ENCODE results near the gene RPL37.

RPL37 gene

DNA sequence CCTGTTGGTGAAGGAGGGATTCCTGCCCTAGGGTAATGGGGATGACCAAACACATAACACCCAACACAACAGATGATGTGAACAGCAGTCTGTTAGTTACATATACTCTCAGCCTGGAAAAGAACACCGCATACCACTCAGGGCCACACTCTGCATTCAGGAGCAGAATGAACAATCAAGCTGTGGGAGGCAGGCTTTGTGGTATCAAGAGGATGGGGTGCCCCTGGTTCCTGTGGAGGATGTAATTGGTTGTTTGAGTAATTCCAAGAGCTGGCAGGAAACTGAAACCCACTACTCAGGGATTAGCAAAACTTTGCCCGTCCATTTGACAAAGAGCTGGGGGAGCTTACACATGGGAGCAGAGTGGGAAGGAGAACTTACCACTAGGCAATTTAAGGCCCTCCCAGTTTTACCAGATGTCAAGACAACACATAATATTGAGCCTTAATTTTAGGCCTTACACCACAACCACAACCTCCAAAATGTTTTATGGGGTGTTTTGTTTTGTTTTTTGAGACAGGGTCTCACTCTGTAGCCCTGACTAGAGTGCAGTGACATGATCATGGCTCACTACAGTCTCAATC lies 21.2 kb downstream of the RPL37 start:
- TF ChIP-seq NFIC (IDR thresholded peaks at IDR 0.05) (no peak), YY1 (IDR thresholded peaks at IDR 0.05; ENCODE audit: low read depth) (no peak), USF1 (IDR thresholded peaks at IDR 0.05) (no peak), CREB1 (IDR thresholded peaks at IDR 0.05; ENCODE audit: low read depth) (no peak)

GRCh38 chr5:40812125-40812524 lies 22.9 kb downstream of the RPL37 start:
- no peak for TF ChIP-seq NFIC (IDR thresholded peaks at IDR 0.05)
- no peak for TF ChIP-seq FOXM1 (IDR thresholded peaks at IDR 0.05; ENCODE audit: borderline replicate concordance, low read depth)
- no peak for TF ChIP-seq MAX (IDR thresholded peaks at IDR 0.05)
- no peak for TF ChIP-seq TEAD4 (IDR thresholded peaks at IDR 0.05)
- no peak for TF ChIP-seq USF1 (IDR thresholded peaks at IDR 0.05)
- TF ChIP-seq TCF12 (IDR thresholded peaks at IDR 0.05; ENCODE audit: low read depth) = no peak
- no peak for TF ChIP-seq YY1 (IDR thresholded peaks at IDR 0.05; ENCODE audit: low read depth)
- no peak for TF ChIP-seq ZBTB7A (IDR thresholded peaks at IDR 0.05; ENCODE audit: low read depth)
- TF ChIP-seq EP300 (IDR thresholded peaks at IDR 0.05; ENCODE audit: borderline replicate concordance) = no peak
- no peak for TF ChIP-seq CREB1 (IDR thresholded peaks at IDR 0.05; ENCODE audit: low read depth)
- TF ChIP-seq REST (IDR thresholded peaks at IDR 0.05; ENCODE audit: low read depth) = no peak
- TF ChIP-seq EGR1 (IDR thresholded peaks at IDR 0.05) = no peak
- no peak for TF ChIP-seq CEBPB (IDR thresholded peaks at IDR 0.05)
- TF ChIP-seq TAF1 (IDR thresholded peaks at IDR 0.05; ENCODE audit: low read depth) = no peak
- TF ChIP-seq RAD21 (IDR thresholded peaks at IDR 0.05; ENCODE audit: low read depth) = no peak

DNA sequence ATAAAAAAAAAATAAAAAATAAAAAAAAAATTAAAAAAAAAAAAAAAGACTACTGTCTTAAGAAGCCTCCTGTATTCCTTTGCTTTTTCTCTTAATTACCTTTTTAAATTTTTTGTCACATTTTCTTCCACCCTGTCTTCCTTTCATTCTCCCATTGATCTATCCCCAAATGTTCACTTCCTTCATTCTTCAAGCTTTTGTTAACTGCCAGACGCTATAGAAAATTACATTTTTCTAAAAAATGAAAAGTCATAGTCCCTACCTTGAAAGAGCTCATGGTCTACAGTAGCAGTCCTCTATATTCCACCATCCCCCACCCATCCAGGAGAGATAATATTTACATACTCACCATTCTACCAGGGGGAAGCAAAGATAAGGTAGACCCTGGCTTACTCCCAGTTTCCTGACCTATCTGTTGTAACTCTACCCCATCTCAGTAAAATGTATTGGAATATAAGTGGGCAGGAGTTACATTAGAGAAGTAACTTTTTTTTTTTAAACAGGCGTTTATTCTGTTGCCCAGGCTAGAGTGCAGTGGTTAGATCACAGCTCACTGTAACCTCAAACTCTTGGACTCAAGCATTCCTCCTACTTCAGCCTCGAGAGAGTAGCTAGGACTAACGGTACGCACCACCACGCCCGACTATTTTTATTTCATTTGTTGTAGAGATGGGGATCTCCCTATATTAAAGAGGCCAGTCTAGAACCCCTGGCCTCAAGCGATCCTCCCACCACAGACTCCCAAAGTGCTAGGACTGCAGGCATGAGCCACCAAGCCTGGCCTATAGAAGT lies 33.1 kb downstream of the RPL37 start:
- no peak for TF ChIP-seq USF1 (IDR thresholded peaks at IDR 0.05)
- TF ChIP-seq RAD21 (IDR thresholded peaks at IDR 0.05; ENCODE audit: low read depth) = no peak
- no peak for TF ChIP-seq TEAD4 (IDR thresholded peaks at IDR 0.05)
- no peak for TF ChIP-seq TCF12 (IDR thresholded peaks at IDR 0.05; ENCODE audit: low read depth)
- TF ChIP-seq REST (IDR thresholded peaks at IDR 0.05; ENCODE audit: low read depth) = no peak

DNA sequence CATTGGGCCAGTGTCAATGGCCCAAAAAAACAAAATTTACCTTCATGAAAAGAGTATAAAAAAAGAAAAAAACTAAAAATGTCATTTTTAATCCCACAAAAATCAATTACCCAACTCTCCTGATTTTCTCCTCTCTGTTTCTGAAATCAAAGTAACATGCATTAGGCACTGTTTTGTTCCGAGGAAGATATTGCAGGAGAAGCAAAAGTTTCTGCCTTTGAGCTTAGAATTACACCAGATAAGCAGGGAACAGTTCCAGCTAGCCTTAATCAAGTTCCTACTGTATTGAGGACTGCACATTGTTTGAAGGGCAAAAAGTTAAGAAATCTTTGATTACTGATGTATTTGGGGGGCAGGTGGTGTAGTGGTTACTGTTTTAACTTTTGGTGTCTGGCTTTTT lies 35.8 kb downstream of the RPL37 start:
- TF ChIP-seq ZBTB7A (IDR thresholded peaks at IDR 0.05; ENCODE audit: low read depth) = no peak
- TF ChIP-seq TCF12 (IDR thresholded peaks at IDR 0.05; ENCODE audit: low read depth) = no peak
- TF ChIP-seq EGR1 (IDR thresholded peaks at IDR 0.05) = no peak
- TF ChIP-seq TEAD4 (IDR thresholded peaks at IDR 0.05) = no peak
- no peak for TF ChIP-seq EP300 (IDR thresholded peaks at IDR 0.05; ENCODE audit: borderline replicate concordance)
- TF ChIP-seq MAX (IDR thresholded peaks at IDR 0.05) = no peak
- TF ChIP-seq YY1 (IDR thresholded peaks at IDR 0.05; ENCODE audit: low read depth) = no peak

GRCh38 chr5:40798801-40799210 lies 36.2 kb downstream of the RPL37 start:
- TF ChIP-seq NFIC (IDR thresholded peaks at IDR 0.05) = no peak

All from Ishikawa (cell line).